ENCODE measurements around the gene TBCD. TPM values are rescaled to one million over a fixed set of nuclear protein-coding genes. Genes with fewer than 3 reads are reported as not detected.

Gene TBCD
- total RNA-seq, 1 donor: 39.5 TPM

GRCh38 chr17:82810644-82811430 is 59.0 kb downstream of the TBCD start:
- H3K4me3 ChIP-seq (ENCODE audit: low read depth, low read length): no peak overlapping the region
- TF ChIP-seq CTCF (IDR thresholded peaks at IDR 0.05; ENCODE audit: insufficient read depth, low read length): no peak
- DNase-seq (ENCODE audit: low read depth): no peak

GRCh38 chr17:82812058-82812457 is 60.2 kb downstream of the TBCD start:
- no peak for DNase-seq (ENCODE audit: low read depth)
- no peak overlapping the region for H3K4me3 ChIP-seq (ENCODE audit: low read depth, low read length)
- no peak for TF ChIP-seq CTCF (IDR thresholded peaks at IDR 0.05; ENCODE audit: insufficient read depth, low read length)

GRCh38 chr17:82812601-82813000 is 60.7 kb downstream of the TBCD start:
- TF ChIP-seq CTCF (IDR thresholded peaks at IDR 0.05; ENCODE audit: insufficient read depth, low read length): no peak

GRCh38 chr17:82813299-82814051 is 61.6 kb downstream of the TBCD start:
- no peak for DNase-seq (ENCODE audit: low read depth)
- no peak for TF ChIP-seq CTCF (IDR thresholded peaks at IDR 0.05; ENCODE audit: insufficient read depth, low read length)
- H3K4me3 ChIP-seq (ENCODE audit: low read depth, low read length): no peak overlapping the region

More at GRCh38 chr17:82812601-82813000, 60.7 kb downstream of the TBCD start:
- DNase-seq (ENCODE audit: low read depth): no peak
- H3K4me3 ChIP-seq (ENCODE audit: low read depth, low read length): no peak overlapping the region

- H3K4me3 ChIP-seq (ENCODE audit: low read depth, low read length): no peak overlapping the region
- DNase-seq (ENCODE audit: low read depth): no peak
- no peak for TF ChIP-seq CTCF (IDR thresholded peaks at IDR 0.05; ENCODE audit: insufficient read depth, low read length)
These were observed 63.0 kb downstream of the TBCD start for GRCh38 chr17:82814834-82815233.

- TF ChIP-seq CTCF (IDR thresholded peaks at IDR 0.05; ENCODE audit: insufficient read depth, low read length): no peak
- H3K4me3 ChIP-seq (ENCODE audit: low read depth, low read length): no peak overlapping the region
- no peak for DNase-seq (ENCODE audit: low read depth)
These were observed 63.5 kb downstream of the TBCD start for GRCh38 chr17:82815354-82815753.
